Measurements from ENCODE around the gene WNT2B.

Gene WNT2B

GRCh38 chr1:112565800-112566199 lies 57.0 kb downstream of the WNT2B start:
- no peak for DNase-seq (ENCODE audit: low read depth in 2 of 2)

- no peak for DNase-seq (ENCODE audit: low read depth in 2 of 2)
Measured at GRCh38 chr1:112575154-112575804, 66.5 kb downstream of the WNT2B start.

GRCh38 chr1:112576240-112576639 lies 67.5 kb downstream of the WNT2B start:
- DNase-seq (ENCODE audit: low read depth in 2 of 2), result no peak
